Left lung (tissue), 14 donors: ENCODE data around the gene DPYSL3. TPM values are rescaled to one million over a fixed set of nuclear protein-coding genes. Genes with fewer than 3 reads are reported as not detected.

Experiments
- ATAC-seq: fragments of 200-7000 bp; cut with Tn5 transposase; one replicate; pipeline ENCODE4 v1.9.1; 2020; ENCODE audit warnings: moderate library complexity
- DNase-seq, 4 donors: peaks; one replicate each; pipeline ENCODE4 v3.0.0-alpha.2; 2013 to 2020
- H3K27ac ChIP-seq, 2 donors: fragments of 200-600 bp; sonication (generic) in 1 of 2; one replicate each; pipeline versions ENCODE4 v1.5.0 to v1.8.0; 2020 to 2021
- H3K27me3 ChIP-seq, 2 donors: fragments of 200-600 bp; sonication (generic) in 1 of 2; one replicate each; pipeline versions ENCODE4 v1.5.0 to v1.8.0; 2020 to 2021
- H3K36me3 ChIP-seq, 2 donors: fragments of 200-600 bp; sonication (generic) in 1 of 2; one replicate each; pipeline versions ENCODE4 v1.5.0 to v1.8.0; 2020 to 2021
- H3K4me1 ChIP-seq, 2 donors: fragments of 200-600 bp; one replicate each; pipeline ENCODE4 v1.8.0; 2021
- H3K4me3 ChIP-seq, 2 donors: fragments of 200-600 bp; sonication (generic) in 1 of 2; one replicate each; pipeline versions ENCODE4 v1.5.0 to v1.8.0; 2020 to 2021; ENCODE audit warnings: mild to moderate bottlenecking in 1 of 2
- H3K9me3 ChIP-seq, 2 donors: fragments of 200-600 bp; sonication (generic) in 1 of 2; one replicate each; pipeline versions ENCODE4 v1.5.0 to v1.8.0; 2020 to 2021
- intact Hi-C, 2 donors: fragments of 100-400 bp; cut with DNase I; formaldehyde crosslinking; loops; one replicate each; pipeline versions ENCODE4 v1.11.2 to v1.14.2; 2022
- long read RNA-seq, 12 donors: library from polyadenylated mRNA in 2 of 12; unstranded in 2 of 12; transcript quantifications; one replicate each; pipeline ENCODE4 v2.0.0 and lab custom pipeline, GENCODE V29; 2019 to 2026
- polyA plus RNA-seq, 6 donors: library from polyadenylated mRNA; unstranded; fragments of 120-200 nt; gene quantifications; one replicate each; pipeline ENCODE4 v1.2.1, GENCODE V29; 2013; ENCODE audit not compliant: insufficient read length in 6 of 6
- total RNA-seq, 2 donors: library from RNA; stranded (reverse); fragmentation: NEBNext Ultra II Directional; extraction: Animal tissue kit (Norgen Biotek cat#: 25700); gene quantifications; one replicate each; pipeline ENCODE4 v1.2.1, GENCODE V29; 2021
- TF ChIP-seq, protein P1 (sequence below), 2 donors: fragments of 200-600 bp; sonication (generic) in 1 of 2; IDR thresholded peaks; one replicate each; pipeline versions ENCODE4 v1.5.0 to v1.8.0; 2021; ENCODE audit warnings: antibody characterized with exemption in 2 of 2
- donor health status: DM: no; HTN: yes; CAD: no.
- donor health status: DM: no; HTN: no; CAD: no.

Gene DPYSL3
- 10 to 100 TPM; 64.3 to 77.5 TPM for total RNA-seq
- 10 to 100 TPM; 69.3 to 94.3 (median 80.6) TPM for polyA plus RNA-seq
- long read RNA-seq, donor 1, full-length matches to known transcripts = 7 of 7 reads
- long read RNA-seq, donor 1, partial matches to known transcripts = 0 of 7 reads
- long read RNA-seq, donor 1, other reads (novel, unspliced or antisense) = 0 of 7 reads
- long read RNA-seq, donor 2, full-length matches to known transcripts = 8 of 8 reads
- long read RNA-seq, donor 2, partial matches to known transcripts = 0 of 8 reads
- long read RNA-seq, donor 2, other reads (novel, unspliced or antisense) = 0 of 8 reads
- long read RNA-seq, donor 3, full-length matches to known transcripts = 5 of 5 reads
- long read RNA-seq, donor 3, partial matches to known transcripts = 0 of 5 reads
- long read RNA-seq, donor 3, other reads (novel, unspliced or antisense) = 0 of 5 reads
- long read RNA-seq, donor 4, full-length matches to known transcripts = 1 of 3 reads
- long read RNA-seq, donor 4, partial matches to known transcripts = 1 of 3 reads
- long read RNA-seq, donor 4, other reads (novel, unspliced or antisense) = 1 of 3 reads
- long read RNA-seq, donor 5, full-length matches to known transcripts = 7 of 7 reads
- long read RNA-seq, donor 5, partial matches to known transcripts = 0 of 7 reads
- long read RNA-seq, donor 5, other reads (novel, unspliced or antisense) = 0 of 7 reads
- long read RNA-seq, donor 6, full-length matches to known transcripts = 15 of 15 reads
- long read RNA-seq, donor 6, partial matches to known transcripts = 0 of 15 reads
- long read RNA-seq, donor 6, other reads (novel, unspliced or antisense) = 0 of 15 reads
- long read RNA-seq, donor 7, full-length matches to known transcripts = 6 of 6 reads
- long read RNA-seq, donor 7, partial matches to known transcripts = 0 of 6 reads
- long read RNA-seq, donor 7, other reads (novel, unspliced or antisense) = 0 of 6 reads
- long read RNA-seq, donor 8, full-length matches to known transcripts = 9 of 9 reads
- long read RNA-seq, donor 8, partial matches to known transcripts = 0 of 9 reads
- long read RNA-seq, donor 8, other reads (novel, unspliced or antisense) = 0 of 9 reads
- long read RNA-seq, donor 9 = 0 reads
- long read RNA-seq, donor 10, partial matches to known transcripts = 2 of 4 reads
- long read RNA-seq, donor 10, other reads (novel, unspliced or antisense) = 2 of 4 reads
- long read RNA-seq, donor 11, full-length matches to known transcripts = 67 of 179 reads
- long read RNA-seq, donor 11, partial matches to known transcripts = 112 of 179 reads
- long read RNA-seq, donor 11, other reads (novel, unspliced or antisense) = 0 of 179 reads
- long read RNA-seq, donor 12, full-length matches to known transcripts = 3 of 3 reads
- long read RNA-seq, donor 12, partial matches to known transcripts = 0 of 3 reads
- long read RNA-seq, donor 12, other reads (novel, unspliced or antisense) = 0 of 3 reads

DNA sequence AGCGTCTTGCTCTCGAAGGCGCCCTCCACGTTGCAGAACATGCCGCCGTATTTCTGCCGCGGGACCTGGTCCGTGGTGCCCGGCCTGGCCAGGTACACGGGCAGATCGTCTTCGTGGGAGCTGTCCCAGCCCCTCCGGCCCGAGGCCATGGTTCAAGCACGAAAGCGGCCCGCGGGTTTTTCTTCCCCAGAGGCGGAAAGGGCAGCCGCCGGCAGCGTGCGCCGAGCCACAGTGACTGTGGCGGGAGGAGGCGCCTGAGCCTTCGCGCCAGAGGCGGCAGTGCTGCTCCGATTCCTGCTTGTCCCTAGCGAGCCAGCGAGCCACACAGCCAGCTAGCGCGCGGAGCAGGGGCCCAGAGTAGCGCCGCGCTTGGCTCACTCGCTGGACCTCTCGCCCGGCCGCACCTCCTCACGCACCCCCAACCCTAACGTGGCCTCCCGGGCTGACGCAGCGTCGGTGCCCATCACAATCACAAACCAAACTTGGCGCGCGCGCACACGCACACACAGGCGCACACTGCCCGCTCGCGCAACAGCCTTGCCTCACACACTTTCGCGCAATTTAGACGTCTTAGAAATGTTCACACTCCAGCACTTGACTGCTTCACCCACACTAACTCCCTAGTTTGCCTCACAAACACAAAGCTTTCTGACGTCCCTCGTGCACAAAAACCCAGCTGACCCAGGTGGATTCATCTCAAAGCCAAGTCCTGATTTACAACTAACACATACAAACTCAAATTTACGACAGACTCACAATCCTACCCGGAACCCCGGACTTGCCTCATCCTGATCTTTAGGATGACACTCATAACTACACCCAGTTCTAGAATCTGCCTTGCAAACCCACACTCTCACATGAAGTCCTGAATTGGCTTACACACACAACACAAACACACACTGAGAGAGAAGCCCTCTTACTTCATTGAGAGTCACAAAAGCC, at the start of gene DPYSL3:
Gene DPYSL3, minus strand, starts transcription at position 359 of the 942 bp plus-strand sequence. Its CDS starts 210 bp downstream, at position 149.
- Histone ChIP-seq H3K27ac (peak within 1 kb of the TSS; percentile 81 to 88), H3K4me3 (peak within 1 kb of the TSS; percentile 50 to 55), H3K27me3 (peaks cover 6 to 46% of the 10 kb centered on the region in 2 donors), H3K9me3 (no peaks in the 10 kb centered on the region), H3K4me1 (peaks cover 0 to 10% of the 10 kb centered on the region in 2 donors), H3K36me3 (no peaks in the 10 kb centered on the region)
- intact Hi-C loops = no loop called here
- ATAC-seq = peak; percentile 95
- peak; percentile 65 to 87 (median 78) for DNase-seq
- TF ChIP-seq, protein P1, sequence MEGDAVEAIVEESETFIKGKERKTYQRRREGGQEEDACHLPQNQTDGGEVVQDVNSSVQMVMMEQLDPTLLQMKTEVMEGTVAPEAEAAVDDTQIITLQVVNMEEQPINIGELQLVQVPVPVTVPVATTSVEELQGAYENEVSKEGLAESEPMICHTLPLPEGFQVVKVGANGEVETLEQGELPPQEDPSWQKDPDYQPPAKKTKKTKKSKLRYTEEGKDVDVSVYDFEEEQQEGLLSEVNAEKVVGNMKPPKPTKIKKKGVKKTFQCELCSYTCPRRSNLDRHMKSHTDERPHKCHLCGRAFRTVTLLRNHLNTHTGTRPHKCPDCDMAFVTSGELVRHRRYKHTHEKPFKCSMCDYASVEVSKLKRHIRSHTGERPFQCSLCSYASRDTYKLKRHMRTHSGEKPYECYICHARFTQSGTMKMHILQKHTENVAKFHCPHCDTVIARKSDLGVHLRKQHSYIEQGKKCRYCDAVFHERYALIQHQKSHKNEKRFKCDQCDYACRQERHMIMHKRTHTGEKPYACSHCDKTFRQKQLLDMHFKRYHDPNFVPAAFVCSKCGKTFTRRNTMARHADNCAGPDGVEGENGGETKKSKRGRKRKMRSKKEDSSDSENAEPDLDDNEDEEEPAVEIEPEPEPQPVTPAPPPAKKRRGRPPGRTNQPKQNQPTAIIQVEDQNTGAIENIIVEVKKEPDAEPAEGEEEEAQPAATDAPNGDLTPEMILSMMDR (IDR thresholded peaks at IDR 0.05) = peak in 1 of 2 donors; percentile 12

DNA sequence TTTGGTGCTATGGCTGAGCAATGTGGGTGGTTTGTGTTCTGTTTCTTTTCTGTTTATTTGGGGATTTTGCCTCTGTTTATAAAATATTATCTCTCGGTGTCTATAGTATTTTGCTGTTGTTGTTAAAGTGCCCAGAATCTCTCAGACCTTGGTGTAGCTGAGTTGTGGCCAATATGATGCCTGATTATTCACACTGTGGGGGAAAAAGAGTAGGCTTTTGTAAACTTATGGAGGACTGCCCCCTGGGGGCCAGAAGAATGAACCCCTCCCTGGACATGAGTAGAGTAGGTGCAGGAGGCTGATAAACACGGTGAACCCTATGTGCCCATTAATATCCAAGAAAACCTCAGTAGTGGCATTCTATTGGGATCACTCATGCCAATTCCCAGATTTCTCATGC, 49.0 kb upstream of the DPYSL3 start:
- H3K4me1 ChIP-seq = peaks cover 3 to 11% of the 10 kb centered on the region in 2 donors
- TF ChIP-seq, protein P1 (IDR thresholded peaks at IDR 0.05) = peak; percentile 51 to 59
- no peaks in the 10 kb centered on the region for H3K36me3 ChIP-seq
- ATAC-seq (peak; percentile 79), DNase-seq (peak in 3 of 4 donors; percentile 35 to 70 (median 52))
- intact Hi-C loops = loop anchor here in 1 of 2 donors (10.0 kb wide), 1 partner anchor 104 kb away; no protein-coding TSS in a partner anchor
- H3K9me3 ChIP-seq = no peaks in the 10 kb centered on the region
- H3K4me3 ChIP-seq = no peak overlapping the region
- no peak overlapping the region for H3K27ac ChIP-seq
- no peaks in the 10 kb centered on the region for H3K27me3 ChIP-seq

DNA sequence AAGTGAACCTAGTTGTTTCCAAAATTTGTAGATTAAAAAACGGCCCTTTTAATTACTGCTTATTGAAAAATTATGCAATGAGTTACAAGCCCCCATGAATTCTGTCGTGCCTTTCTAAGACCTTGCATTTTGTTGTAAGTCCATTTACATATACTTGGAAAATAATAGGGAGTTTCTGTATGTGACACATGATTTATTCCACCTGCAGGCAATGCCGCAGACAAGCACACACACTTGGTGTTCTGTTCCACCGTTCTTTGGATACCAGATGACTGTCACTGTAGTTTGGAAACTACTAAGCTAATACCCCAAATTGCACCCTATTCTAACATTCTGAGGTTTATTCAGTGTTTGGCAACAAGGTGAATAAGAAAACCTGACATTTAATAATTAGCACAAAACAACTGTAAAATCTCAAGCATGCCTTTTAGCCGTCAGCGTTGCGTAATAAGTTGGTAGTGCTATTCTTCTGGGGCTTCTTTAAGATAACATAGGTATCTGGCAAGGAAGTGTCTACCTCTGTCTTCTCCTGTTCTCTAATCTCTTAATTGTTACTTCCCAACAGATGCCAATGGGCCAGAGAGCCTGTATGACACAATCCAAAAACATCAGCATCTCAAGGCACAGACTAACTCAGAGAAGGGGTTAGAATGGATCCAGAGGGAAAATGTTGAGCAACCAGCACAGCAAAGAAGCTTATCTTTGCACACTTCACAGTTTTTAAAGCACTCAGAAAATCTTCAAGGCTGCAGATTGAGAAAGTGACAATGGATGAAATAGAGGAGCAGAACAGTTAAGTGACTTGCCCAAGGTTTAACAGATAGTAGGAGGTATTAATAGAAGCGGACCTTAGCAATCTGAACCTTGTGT, 48.2 kb upstream of the DPYSL3 start:
- TF ChIP-seq, protein P1 (IDR thresholded peaks at IDR 0.05) = no peak
- Histone ChIP-seq H3K9me3 (no peaks in the 10 kb centered on the region), H3K4me3 (no peak overlapping the region), H3K27me3 (no peaks in the 10 kb centered on the region), H3K27ac (no peak overlapping the region), H3K36me3 (no peaks in the 10 kb centered on the region), H3K4me1 (peaks cover 6 to 11% of the 10 kb centered on the region in 2 donors)
- ATAC-seq (peak; percentile 21), DNase-seq (peak in 2 of 4 donors; percentile 34 to 45)
- intact Hi-C loops = loop anchor here in 1 of 2 donors (10.0 kb wide), 1 partner anchor 103 kb away; no protein-coding TSS in a partner anchor
